IPS-20b (cell line): ENCODE data around the gene TRHDE.

Experiments
- H3K27ac ChIP-seq: one replicate; pipeline ENCODE4 v1.5.1; 2013; ENCODE audit warnings: low read length
- H3K27me3 ChIP-seq: 2 replicates; pipeline ENCODE4 v1.6.1; 2013; ENCODE audit warnings: mild to moderate bottlenecking, low read length, inconsistent platforms; ENCODE audit not compliant: insufficient read depth
- H3K36me3 ChIP-seq: 2 replicates; pipeline ENCODE4 v1.6.1; 2013; ENCODE audit warnings: low read depth, mild to moderate bottlenecking, inconsistent platforms, low read length, moderate library complexity; ENCODE audit not compliant: insufficient read depth
- H3K4me1 ChIP-seq: 2 replicates; pipeline ENCODE4 v1.6.1; 2013; ENCODE audit warnings: mild to moderate bottlenecking, control low read depth, inconsistent platforms, low read length, moderate library complexity; ENCODE audit not compliant: insufficient read depth
- H3K4me3 ChIP-seq: 2 replicates; pipeline ENCODE4 v1.5.1; 2013; ENCODE audit warnings: mild to moderate bottlenecking, low read length, inconsistent platforms
- H3K9ac ChIP-seq: 2 replicates; pipeline ENCODE4 v1.6.1; 2013; ENCODE audit warnings: low read depth, mild to moderate bottlenecking, inconsistent platforms, low read length, moderate library complexity
- H3K9me3 ChIP-seq: 2 replicates; pipeline ENCODE4 v1.6.1; 2013; ENCODE audit warnings: mild to moderate bottlenecking, low read depth, low read length, inconsistent platforms; ENCODE audit not compliant: insufficient read depth

The TRHDE gene

GRCh38 chr12:72264548-72265175 is 7.5 kb upstream of the TRHDE start:
- Histone ChIP-seq H3K27me3 (no peaks in the 10 kb centered on the region), H3K9ac (no peak overlapping the region), H3K36me3 (no peaks in the 10 kb centered on the region), H3K27ac (no peak overlapping the region), H3K9me3 (no peaks in the 10 kb centered on the region), H3K4me3 (no peak overlapping the region), H3K4me1 (no peaks in the 10 kb centered on the region)

- Histone ChIP-seq H3K9ac (no peak overlapping the region), H3K4me3 (no peak overlapping the region), H3K27me3 (peaks cover 32% of the 10 kb centered on the region)
Observed at GRCh38 chr12:72267974-72268373, 4.2 kb upstream of the TRHDE start.

DNA sequence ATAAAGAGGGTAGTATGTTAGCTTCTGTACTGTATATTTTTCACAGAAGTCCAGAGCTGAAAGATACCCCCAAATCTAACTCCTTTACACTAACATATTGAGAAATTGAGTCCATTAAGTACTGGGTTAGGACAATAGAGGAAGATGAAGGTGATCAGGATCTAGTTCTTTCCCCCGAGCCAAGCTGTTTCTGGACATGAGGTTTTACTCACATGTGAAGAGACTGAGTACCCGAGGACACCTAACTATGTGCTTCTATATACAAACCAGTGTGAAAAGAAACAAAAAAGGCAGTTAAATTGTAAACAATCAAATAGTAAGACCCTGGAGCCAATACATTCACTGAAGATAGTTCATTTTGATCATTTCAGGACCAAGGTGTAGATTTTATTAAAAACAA is 3.8 kb upstream of the TRHDE start:
- no peak overlapping the region for H3K9ac ChIP-seq
- peaks cover 8% of the 10 kb centered on the region; the same call in 1 of the 2 replicates for H3K4me1 ChIP-seq
- no peaks in the 10 kb centered on the region for H3K9me3 ChIP-seq
- H3K36me3 ChIP-seq = no peaks in the 10 kb centered on the region
- H3K27ac ChIP-seq = no peak overlapping the region
- H3K4me3 ChIP-seq = no peak overlapping the region
- H3K27me3 ChIP-seq = peaks cover 36% of the 10 kb centered on the region

More at GRCh38 chr12:72267974-72268373, 4.2 kb upstream of the TRHDE start:
- H3K27ac ChIP-seq = no peak overlapping the region
- H3K36me3 ChIP-seq = no peaks in the 10 kb centered on the region
- peaks cover 8% of the 10 kb centered on the region; the same call in 1 of the 2 replicates for H3K4me1 ChIP-seq
- no peaks in the 10 kb centered on the region for H3K9me3 ChIP-seq

DNA sequence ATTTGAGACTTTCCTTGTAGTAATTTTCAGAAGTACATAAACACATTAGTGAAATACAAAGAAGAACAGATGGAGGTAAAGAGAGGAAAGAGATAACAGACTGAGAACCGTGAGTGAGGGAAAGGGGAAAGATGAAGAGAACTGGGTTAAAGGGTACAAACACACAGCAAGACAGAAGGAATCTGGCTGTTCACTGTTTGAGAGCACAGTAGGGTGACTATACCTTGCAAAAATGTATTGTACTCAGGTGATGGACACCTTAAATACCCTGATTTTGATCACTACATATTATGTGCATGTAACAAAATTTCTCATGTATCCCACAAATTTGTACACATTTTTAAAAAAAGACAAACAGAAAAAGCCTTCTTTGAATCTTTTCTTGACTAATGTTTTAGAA is 2.7 kb upstream of the TRHDE start:
- H3K36me3 ChIP-seq = no peaks in the 10 kb centered on the region
- H3K4me1 ChIP-seq = peaks cover 8% of the 10 kb centered on the region; the same call in 1 of the 2 replicates
- no peaks in the 10 kb centered on the region for H3K9me3 ChIP-seq
- H3K4me3 ChIP-seq = no peak overlapping the region
- no peak overlapping the region for H3K9ac ChIP-seq
- H3K27ac ChIP-seq = no peak overlapping the region
- peaks cover 47% of the 10 kb centered on the region for H3K27me3 ChIP-seq

DNA sequence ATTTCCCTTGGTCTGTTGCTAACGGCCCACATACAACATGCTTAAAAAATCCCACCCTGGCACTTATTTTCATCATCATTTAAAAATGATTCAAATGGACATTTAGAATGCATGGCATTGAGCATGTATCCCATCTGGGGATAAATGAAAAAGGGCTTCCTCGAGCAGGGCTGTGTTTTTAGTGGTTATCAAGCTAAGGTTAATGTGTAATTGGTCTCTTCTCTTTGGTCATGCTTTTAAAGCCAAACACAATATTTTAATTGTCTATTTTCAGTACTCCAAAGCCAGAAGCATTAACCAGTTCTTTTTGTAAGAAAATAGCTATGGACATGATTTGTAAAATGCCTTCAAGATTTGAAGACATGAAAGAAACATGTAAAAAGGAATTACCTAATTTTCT is 1.9 kb upstream of the TRHDE start:
- peaks cover 8% of the 10 kb centered on the region; the same call in 1 of the 2 replicates for H3K4me1 ChIP-seq
- H3K4me3 ChIP-seq = no peak overlapping the region
- peaks cover 54% of the 10 kb centered on the region for H3K27me3 ChIP-seq
- no peak overlapping the region for H3K9ac ChIP-seq
- no peaks in the 10 kb centered on the region for H3K36me3 ChIP-seq
- H3K27ac ChIP-seq = no peak overlapping the region
- no peaks in the 10 kb centered on the region for H3K9me3 ChIP-seq

DNA sequence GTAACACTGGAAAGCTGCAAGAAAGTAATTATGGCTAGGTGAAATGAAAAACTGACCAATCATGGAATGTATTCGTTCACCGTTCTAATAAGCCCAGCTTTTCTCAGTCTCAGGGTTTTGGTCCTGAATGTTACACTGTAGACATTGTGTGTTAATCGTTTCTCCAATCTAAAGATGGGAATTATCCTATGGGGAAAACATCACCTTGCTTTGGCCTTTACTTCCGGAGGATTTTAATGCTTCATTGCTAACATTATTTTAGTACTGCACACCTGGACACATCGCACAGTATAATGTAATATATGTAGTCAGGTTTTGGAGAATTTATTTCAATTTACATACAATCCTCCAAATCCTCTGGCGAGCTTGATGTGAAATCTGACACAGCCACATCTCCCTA is 1.2 kb upstream of the TRHDE start:
- Histone ChIP-seq H3K9me3 (no peaks in the 10 kb centered on the region), H3K4me3 (peak overlapping the region; percentile 72), H3K27ac (no peak overlapping the region), H3K4me1 (peaks cover 8% of the 10 kb centered on the region; the same call in 1 of the 2 replicates), H3K36me3 (no peaks in the 10 kb centered on the region), H3K9ac (peak overlapping the region; percentile 63; the same call in 1 of the 2 replicates), H3K27me3 (peaks cover 60% of the 10 kb centered on the region)

- H3K9me3 ChIP-seq = no peaks in the 10 kb centered on the region
- peak overlapping the region; percentile 72 for H3K4me3 ChIP-seq
- H3K36me3 ChIP-seq = no peaks in the 10 kb centered on the region
- H3K27ac ChIP-seq = no peak overlapping the region
- peak overlapping the region; percentile 63; the same call in 1 of the 2 replicates for H3K9ac ChIP-seq
- peaks cover 8% of the 10 kb centered on the region; the same call in 1 of the 2 replicates for H3K4me1 ChIP-seq
- peaks cover 60% of the 10 kb centered on the region for H3K27me3 ChIP-seq
Observed at GRCh38 chr12:72271451-72272090, 599 bp upstream of the TRHDE start.

DNA sequence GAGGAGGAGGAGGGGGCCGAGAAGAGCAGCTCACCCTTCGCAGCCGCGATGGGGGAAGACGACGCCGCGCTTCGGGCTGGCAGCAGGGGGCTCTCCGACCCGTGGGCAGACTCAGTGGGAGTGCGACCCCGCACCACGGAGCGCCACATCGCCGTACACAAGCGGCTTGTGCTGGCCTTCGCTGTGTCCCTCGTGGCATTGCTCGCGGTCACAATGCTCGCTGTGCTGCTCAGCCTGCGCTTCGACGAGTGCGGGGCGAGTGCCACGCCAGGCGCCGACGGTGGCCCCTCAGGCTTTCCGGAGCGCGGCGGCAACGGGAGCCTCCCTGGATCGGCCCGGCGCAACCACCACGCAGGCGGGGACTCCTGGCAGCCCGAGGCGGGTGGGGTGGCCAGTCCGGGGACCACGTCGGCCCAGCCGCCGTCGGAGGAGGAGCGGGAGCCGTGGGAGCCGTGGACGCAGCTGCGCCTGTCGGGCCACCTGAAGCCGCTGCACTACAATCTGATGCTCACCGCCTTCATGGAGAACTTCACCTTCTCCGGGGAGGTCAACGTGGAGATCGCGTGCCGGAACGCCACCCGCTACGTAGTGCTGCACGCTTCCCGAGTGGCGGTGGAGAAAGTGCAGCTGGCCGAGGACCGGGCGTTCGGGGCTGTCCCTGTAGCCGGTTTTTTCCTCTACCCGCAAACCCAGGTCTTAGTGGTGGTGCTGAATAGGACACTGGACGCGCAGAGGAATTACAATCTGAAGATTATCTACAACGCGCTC is 745 bp downstream of the TRHDE start:
- peaks cover 60% of the 10 kb centered on the region for H3K27me3 ChIP-seq
- no peak overlapping the region for H3K9ac ChIP-seq
- no peaks in the 10 kb centered on the region for H3K36me3 ChIP-seq
- no peak overlapping the region for H3K27ac ChIP-seq
- peak overlapping the region; percentile 72 for H3K4me3 ChIP-seq
- H3K9me3 ChIP-seq = no peaks in the 10 kb centered on the region
- peaks cover 8% of the 10 kb centered on the region; the same call in 1 of the 2 replicates for H3K4me1 ChIP-seq

- Histone ChIP-seq H3K4me1 (peaks cover 8% of the 10 kb centered on the region; the same call in 1 of the 2 replicates), H3K9ac (no peak overlapping the region), H3K9me3 (no peaks in the 10 kb centered on the region), H3K36me3 (no peaks in the 10 kb centered on the region), H3K27me3 (peaks cover 60% of the 10 kb centered on the region), H3K27ac (no peak overlapping the region), H3K4me3 (peak overlapping the region; percentile 72)
Observed at GRCh38 chr12:72273499-72273837, 1.3 kb downstream of the TRHDE start.

GRCh38 chr12:72273851-72274351 is 1.7 kb downstream of the TRHDE start:
- Histone ChIP-seq H3K9ac (no peak overlapping the region), H3K27me3 (peaks cover 60% of the 10 kb centered on the region), H3K27ac (no peak overlapping the region), H3K9me3 (no peaks in the 10 kb centered on the region), H3K36me3 (no peaks in the 10 kb centered on the region), H3K4me3 (peak overlapping the region; percentile 72), H3K4me1 (peaks cover 8% of the 10 kb centered on the region; the same call in 1 of the 2 replicates)

DNA sequence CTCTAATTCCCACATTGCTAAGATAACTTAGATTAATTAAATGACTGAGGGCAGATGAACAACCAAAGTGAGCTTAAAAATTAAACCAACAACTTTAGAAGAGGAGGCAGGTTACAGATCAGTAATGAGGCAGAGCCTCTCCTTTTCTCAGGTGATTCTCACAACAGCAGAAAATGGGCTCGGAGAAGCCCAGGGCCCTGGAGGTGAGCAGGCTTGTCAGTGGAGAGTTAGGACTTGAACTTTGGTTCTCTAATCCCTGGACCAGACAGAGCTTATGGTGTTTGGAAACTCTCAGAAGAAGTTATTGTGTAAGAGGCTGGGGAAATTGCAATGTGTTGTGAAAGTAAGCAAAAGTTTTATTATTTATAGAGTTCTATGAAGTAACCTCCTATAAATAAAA is 2.8 kb downstream of the TRHDE start:
- no peaks in the 10 kb centered on the region for H3K9me3 ChIP-seq
- H3K4me1 ChIP-seq = peaks cover 8% of the 10 kb centered on the region; the same call in 1 of the 2 replicates
- H3K4me3 ChIP-seq = no peak overlapping the region
- H3K27me3 ChIP-seq = peaks cover 59% of the 10 kb centered on the region
- no peak overlapping the region for H3K27ac ChIP-seq
- H3K36me3 ChIP-seq = no peaks in the 10 kb centered on the region
- H3K9ac ChIP-seq = no peak overlapping the region
